K562 (cell line): ENCODE results near the gene DPEP2NB. TPM values are rescaled to one million over a fixed set of nuclear protein-coding genes. Genes with fewer than 3 reads are reported as not detected.

ENCODE experiments used
- CGGBP1 ChIP-seq: fragments of 250-450 bp; sonication (Bioruptor Pico); IDR thresholded peaks from 2 replicates; pipeline ENCODE4 v1.9.0; 2021; ENCODE audit warnings: mild to moderate bottlenecking
- ELK3 ChIP-seq: fragments of 450-650 bp; formaldehyde crosslinking; IDR thresholded peaks from 2 replicates; pipeline ENCODE4 v1.4.0; 2020; ENCODE audit warnings: mild to moderate bottlenecking
- FOXA1 ChIP-seq: fragments of 450-650 bp; IDR thresholded peaks from 2 replicates; pipeline ENCODE4 v1.6.1; 2016; ENCODE audit warnings: mild to moderate bottlenecking, borderline replicate concordance
- FOXJ2 ChIP-seq: fragments of 200-800 bp; sonication (Bioruptor generic); IDR thresholded peaks from 2 replicates; pipeline ENCODE4 v1.6.1; 2016; ENCODE audit warnings: missing genetic modification characterization, missing compliant biosample characterization
- FOXK1 ChIP-seq: sonication (generic); formaldehyde crosslinking; IDR thresholded peaks from 2 replicates; pipeline ENCODE4 v1.8.0; 2022; ENCODE audit warnings: missing genetic modification reagents, mild to moderate bottlenecking, borderline replicate concordance
- MAFG ChIP-seq: fragments of 450-650 bp; conservative IDR thresholded peaks from 2 replicates; pipeline ENCODE4 v1.6.1; 2016; ENCODE audit warnings: missing genetic modification characterization, missing compliant biosample characterization
- MEIS2 ChIP-seq: fragments of 450-650 bp; IDR thresholded peaks from 2 replicates; pipeline ENCODE4 v1.6.1; 2014; ENCODE audit warnings: mild to moderate bottlenecking; ENCODE audit not compliant: partially characterized antibody
- MNT ChIP-seq, 2 experiments: fragments of 450-650 bp; conservative IDR thresholded peaks; 2 replicates each; pipeline ENCODE4 v1.6.1; 2017; ENCODE audit warnings: mild to moderate bottlenecking in 2 of 2, moderate library complexity in 2 of 2
- MXD1 ChIP-seq: fragments of 250-450 bp; sonication (Bioruptor Pico); IDR thresholded peaks from 2 replicates; pipeline ENCODE4 v1.8.0; 2021; ENCODE audit warnings: borderline replicate concordance, mild to moderate bottlenecking, moderate library complexity; ENCODE audit not compliant: poor library complexity, severe bottlenecking
- NFIX ChIP-seq: fragments of 250-450 bp; sonication (Bioruptor Pico); IDR thresholded peaks from 2 replicates; pipeline ENCODE4 v1.4.0; 2020; ENCODE audit warnings: low read depth, mild to moderate bottlenecking, moderate library complexity
- PHB ChIP-seq: fragments of 250-450 bp; sonication (Bioruptor Pico); IDR thresholded peaks from 2 replicates; pipeline ENCODE4 v1.5.0; 2021
- POLR3A ChIP-seq: IDR thresholded peaks from 2 replicates; pipeline ENCODE4 v1.6.1; 2011; ENCODE audit warnings: borderline replicate concordance, mild to moderate bottlenecking, moderate library complexity; ENCODE audit not compliant: insufficient read length, insufficient read depth; ENCODE audit errors: extremely low read depth
- SIN3B ChIP-seq: fragments of 450-650 bp; IDR thresholded peaks from 2 replicates; pipeline ENCODE4 v1.6.1; 2017; ENCODE audit warnings: low read depth, mild to moderate bottlenecking, moderate library complexity
- SRSF9 ChIP-seq: fragments of 200-400 bp; formaldehyde crosslinking; IDR thresholded peaks from 2 replicates; pipeline ENCODE4 v1.6.1; 2017; ENCODE audit warnings: low read depth, low read length, borderline replicate concordance
- TARDBP ChIP-seq: fragments of 450-650 bp; IDR thresholded peaks from 2 replicates; pipeline ENCODE4 v1.6.1; 2016
- ZBTB26 ChIP-seq: fragments of 450-650 bp; formaldehyde crosslinking; IDR thresholded peaks from 2 replicates; pipeline ENCODE4 v1.4.0; 2022; ENCODE audit warnings: missing genetic modification characterization
- ZNF174 ChIP-seq: fragments of 250-450 bp; sonication (Bioruptor Pico); IDR thresholded peaks from 2 replicates; pipeline ENCODE4 v1.4.0; 2020; ENCODE audit warnings: mild to moderate bottlenecking
- ZNF347 ChIP-seq: fragments of 450-650 bp; formaldehyde crosslinking; IDR thresholded peaks from 2 replicates; pipeline ENCODE4 v1.4.0; 2020; ENCODE audit warnings: low read depth, mild to moderate bottlenecking, moderate library complexity
- ZNF584 ChIP-seq: fragments of 200-800 bp; sonication (Bioruptor generic); IDR thresholded peaks from 2 replicates; pipeline ENCODE4 v1.6.1; 2016; ENCODE audit warnings: low read depth, mild to moderate bottlenecking, missing genetic modification characterization, missing compliant biosample characterization
- polyA plus RNA-seq, 8 experiments: library from polyadenylated mRNA; depleted of rRNA in 4 of 8; stranded (reverse) in 5 of 8; unstranded in 3 of 8; fragments of >200 nt; fragmentation: Nextera tagmentation in 2 of 8; fragmentation: Illumina TruSeq in 1 of 8; extraction: Ambion mirVana in 2 of 8; extraction: Trizol in 1 of 8; gene quantifications; 2 replicates each; pipeline versions ENCODE4 v1.2.1 to v1.2.3, GENCODE V29; 2011 to 2014; ENCODE audit warnings: inconsistent platforms in 1 of 8, missing spikeins in 1 of 8
- total RNA-seq, 7 experiments: library from RNA; depleted of rRNA in 6 of 7; stranded (reverse); fragments of >200 nt in 6 of 7; fragmentation: Illumina TruSeq in 2 of 7; extraction: Trizol in 2 of 7; gene quantifications; 2 replicates each; pipeline versions ENCODE4 v1.2.1 to v1.2.3, GENCODE V29; 2011 to 2021; ENCODE audit warnings: low replicate concordance in 1 of 7

DPEP2NB gene
- total and polyA plus RNA-seq, 9 of the 15 experiments (the other 6 are each of a cell fraction or from before 2014, with no cell fraction given): not detected

GRCh38 chr16:68022728-68023537 is 7.2 kb upstream of the DPEP2NB start, which contains the start of the genes DDX28 and DUS2 (continued):
- no peak for TF ChIP-seq MEIS2
- no peak for TF ChIP-seq FOXK1 (CRISPR knock-in tag)
- no peak for TF ChIP-seq ZNF347 (CRISPR knock-in tag)
- peak; percentile 99 for TF ChIP-seq SIN3B
- no peak for TF ChIP-seq NFIX (CRISPR knock-in tag)
- no peak for TF ChIP-seq FOXA1
- TF ChIP-seq MAFG: no peak
- peak; percentile 4 for TF ChIP-seq MXD1 (CRISPR knock-in tag)
- peak; percentile 92 to 96 for TF ChIP-seq MNT (conservative IDR thresholded peaks at IDR 0.05)
- no peak for TF ChIP-seq ZBTB26 (CRISPR knock-in tag)
- no peak for TF ChIP-seq SRSF9
- no peak for TF ChIP-seq POLR3A
- no peak for TF ChIP-seq PHB (CRISPR knock-in tag)
- no peak for TF ChIP-seq ZNF174 (CRISPR knock-in tag)
- TF ChIP-seq FOXJ2 (tag): no peak
- TF ChIP-seq TARDBP: no peak; the same call in none of the 2 replicates
- TF ChIP-seq CGGBP1 (CRISPR knock-in tag): no peak
- no peak for TF ChIP-seq ZNF584 (CRISPR knock-in tag)
- no peak for TF ChIP-seq ELK3
